CD4-positive, alpha-beta T cell (primary cell): ENCODE results near the gene ZEB1. TPM values are rescaled to one million over a fixed set of nuclear protein-coding genes. Genes with fewer than 3 reads are reported as not detected.
"Not testable (repeated sequence)": the region's sequence is repeated elsewhere in the genome, so short reads cannot be mapped to it uniquely, and the experiment has no call there.

Experiments
- ATAC-seq: fragments of 200-7000 bp; cut with Tn5 transposase; one replicate; pipeline ENCODE4 v1.10.0; 2022; ENCODE audit warnings: mild to moderate bottlenecking; ENCODE audit not compliant: poor library complexity
- CTCF ChIA-PET: fragments of 350-600 bp; sonication (Branson Sonifier 250); formaldehyde crosslinking; loops from one replicate; lab custom pipeline; 2021; ENCODE audit warnings: antibody characterized with exemption, inconsistent platforms; lab: Charles Lee
- POLR2A ChIA-PET: fragments of 350-600 bp; sonication (Branson Sonifier 250); formaldehyde crosslinking; loops from one replicate; lab custom pipeline; 2021; ENCODE audit warnings: antibody characterized with exemption, inconsistent platforms; lab: Charles Lee
- DNase-seq, 14 experiments: peaks; one replicate each; pipeline ENCODE4 v3.0.0-alpha.2; 2013 to 2020; ENCODE audit warnings: mixed read lengths in 2 of 14
- H3K27ac ChIP-seq, 2 donors: one replicate each; pipeline versions ENCODE4 v1.5.1 to v1.7.0; 2013; ENCODE audit warnings: low read length in 2 of 2, low read depth in 1 of 2, mild to moderate bottlenecking in 1 of 2
- H3K27me3 ChIP-seq, 2 experiments: 1 replicate in 1 of 2; 2 replicates in 1 of 2; pipeline versions ENCODE4 v1.6.1 to v1.7.0; 2013; ENCODE audit warnings: low read length in 2 of 2, control low read depth in 1 of 2, mild to moderate bottlenecking in 1 of 2, moderate library complexity in 1 of 2; ENCODE audit not compliant: insufficient read depth in 2 of 2, control insufficient read depth in 1 of 2
- H3K36me3 ChIP-seq: one replicate; pipeline ENCODE4 v1.6.1; 2013; ENCODE audit warnings: low read length, control low read depth; ENCODE audit not compliant: insufficient read depth
- H3K4me1 ChIP-seq: one replicate; pipeline ENCODE4 v1.6.1; 2013; ENCODE audit warnings: low read length, control low read depth; ENCODE audit not compliant: insufficient read depth
- H3K4me3 ChIP-seq: one replicate; pipeline ENCODE4 v1.5.1; 2013; ENCODE audit warnings: mild to moderate bottlenecking, low read length, moderate library complexity
- H3K9me3 ChIP-seq, 2 experiments: 1 replicate in 1 of 2; 2 replicates in 1 of 2; pipeline versions ENCODE4 v1.6.1 to v1.7.0; 2013; ENCODE audit warnings: low read length in 2 of 2, mild to moderate bottlenecking in 2 of 2, control low read depth in 1 of 2, moderate library complexity in 1 of 2; ENCODE audit not compliant: control insufficient read depth in 1 of 2, insufficient read depth in 1 of 2
- H3K27ac Mint-ChIP-seq: one replicate; pipeline ENCODE4 v1.8.0; 2020; ENCODE audit warnings: mixed read lengths
- H3K27me3 Mint-ChIP-seq: one replicate; pipeline ENCODE4 v1.8.0; 2021; ENCODE audit warnings: mixed read lengths
- H3K36me3 Mint-ChIP-seq: one replicate; pipeline ENCODE4 v1.8.0; 2021; ENCODE audit warnings: low read depth, mixed read lengths
- H3K4me1 Mint-ChIP-seq: one replicate; pipeline ENCODE4 v1.8.0; 2021; ENCODE audit warnings: low read depth, mixed read lengths
- H3K4me3 Mint-ChIP-seq: one replicate; pipeline ENCODE4 v1.8.0; 2020; ENCODE audit warnings: mild to moderate bottlenecking, mixed read lengths
- H3K9me3 Mint-ChIP-seq: one replicate; pipeline ENCODE4 v1.8.0; 2020; ENCODE audit warnings: mixed read lengths
- CTCF ChIP-seq: fragments of 200-600 bp; IDR thresholded peaks from one replicate; pipeline ENCODE4 v1.8.0; 2022; ENCODE audit warnings: antibody characterized with exemption, mild to moderate bottlenecking
- intact Hi-C, 2 experiments: fragments of 100-400 bp; cut with DNase I in 1 of 2; cut with micrococcal nuclease in 1 of 2; formaldehyde crosslinking; loops; one replicate each; pipeline versions ENCODE4 v1.15.1 to v1.9.0; 2023 to 2025; cut with DNase I, micrococcal nuclease
- total RNA-seq, 174 experiments: library from RNA in 2 of 174; stranded (reverse) in 2 of 174; gene quantifications; one replicate each; pipeline ENCODE4 v1.2.3 and lab custom pipeline; 2021 to 2026

The ZEB1 gene
- total RNA-seq, 2 experiments from 2014 or later, result 132 to 134 TPM

GRCh38 chr10:31358688-31359330 is 39.8 kb downstream of the ZEB1 start:
- H3K27me3 ChIP-seq, result no peaks in the 10 kb centered on the region
- Mint-ChIP-seq H3K4me1 (peaks cover 54% of the 10 kb centered on the region), H3K4me3 (peak overlapping the region; percentile 2), H3K36me3 (peaks cover 40% of the 10 kb centered on the region), H3K9me3 (no peaks in the 10 kb centered on the region), H3K27me3 (no peaks in the 10 kb centered on the region), H3K27ac (peak overlapping the region; percentile 34)
- H3K4me1 ChIP-seq, result no peaks in the 10 kb centered on the region
- intact Hi-C loops, result no loop called here
- H3K4me3 ChIP-seq, result no peak overlapping the region
- ATAC-seq (no peak), DNase-seq (no peak)
- peaks cover 0 to 17% of the 10 kb centered on the region in 2 experiments for H3K9me3 ChIP-seq
- no peak for TF ChIP-seq CTCF
- peaks cover 10% of the 10 kb centered on the region for H3K36me3 ChIP-seq
- ChIA-PET CTCF (no interaction called here), POLR2A (no interaction called here)
- no peak overlapping the region for H3K27ac ChIP-seq

- peaks cover 48% of the 10 kb centered on the region for H3K36me3 Mint-ChIP-seq
- no peaks in the 10 kb centered on the region for H3K27me3 Mint-ChIP-seq
- ATAC-seq, result no peak
- ChIA-PET POLR2A (no interaction called here), CTCF (interaction anchor here (1.0 kb wide), 1 partner anchor 11 kb away, joined by 5 read pairs; no protein-coding TSS in a partner anchor)
- TF ChIP-seq CTCF, result no peak
- H3K27ac Mint-ChIP-seq, result no peak overlapping the region
- intact Hi-C loops, result no loop called here
- no peaks in the 10 kb centered on the region for H3K27me3 ChIP-seq
- H3K4me3 Mint-ChIP-seq, result no peak overlapping the region
- H3K36me3 ChIP-seq, result peaks cover 10% of the 10 kb centered on the region
- H3K4me3 ChIP-seq, result no peak overlapping the region
- H3K9me3 Mint-ChIP-seq, result no peaks in the 10 kb centered on the region
- H3K27ac ChIP-seq, result no peak overlapping the region
- no peaks in the 10 kb centered on the region for H3K4me1 ChIP-seq
- peaks cover 55% of the 10 kb centered on the region for H3K4me1 Mint-ChIP-seq
- no peak for DNase-seq
- peaks cover 0 to 17% of the 10 kb centered on the region in 2 experiments for H3K9me3 ChIP-seq
Observed at GRCh38 chr10:31359979-31360378, 41.0 kb downstream of the ZEB1 start.

- H3K27ac Mint-ChIP-seq, H3K27me3 Mint-ChIP-seq, H3K27ac ChIP-seq, intact Hi-C loops, H3K4me1 ChIP-seq, POLR2A ChIA-PET, H3K4me3 ChIP-seq, H3K9me3 Mint-ChIP-seq, H3K4me3 Mint-ChIP-seq, CTCF ChIA-PET, DNase-seq, ATAC-seq, H3K27me3 ChIP-seq: not testable (repeated sequence)
- H3K36me3 Mint-ChIP-seq, result peaks cover 57% of the 10 kb centered on the region
- peaks cover 57% of the 10 kb centered on the region for H3K4me1 Mint-ChIP-seq
- H3K9me3 ChIP-seq, result peaks cover 0 to 17% of the 10 kb centered on the region in 2 experiments
- peaks cover 10% of the 10 kb centered on the region for H3K36me3 ChIP-seq
Observed at GRCh38 chr10:31361475-31361874, 42.5 kb downstream of the ZEB1 start.
